Esophagus squamous epithelium (tissue), 5 donors: ENCODE measurements around the gene C6orf47. TPM values are rescaled to one million over a fixed set of nuclear protein-coding genes. Genes with fewer than 3 reads are reported as not detected.
A peak's percentile ranks its signal among the peaks of the same experiment; 100 is the strongest.

Experiments used
- DNase-seq: peaks from one replicate; lab custom pipeline; 2025; lab: John Stamatoyannopoulos, UW
- H3K27ac ChIP-seq, 4 donors: fragments of 200-600 bp; sonication (generic); one replicate each; pipeline ENCODE4 v1.5.1; 2016 to 2019; ENCODE audit warnings: mild to moderate bottlenecking in 1 of 4
- H3K27me3 ChIP-seq, 4 donors: fragments of 200-600 bp; sonication (generic); 1 replicate in 3 of 4; 2 replicates in 1 of 4; pipeline versions ENCODE4 v1.5.1 to v1.6.0; 2017 to 2021; ENCODE audit warnings: antibody characterized with exemption in 1 of 4
- H3K36me3 ChIP-seq, 3 donors: fragments of 200-600 bp; sonication (generic); one replicate each; pipeline ENCODE4 v1.5.1; 2016 to 2019
- H3K4me1 ChIP-seq, 3 donors: fragments of 200-600 bp; sonication (generic); one replicate each; pipeline ENCODE4 v1.5.1; 2017 to 2019
- H3K4me3 ChIP-seq, 4 donors: fragments of 200-600 bp; sonication (generic); 1 replicate in 3 of 4; 2 replicates in 1 of 4; pipeline ENCODE4 v1.5.1; 2016 to 2019; ENCODE audit warnings: mild to moderate bottlenecking in 2 of 4, moderate library complexity in 1 of 4
- H3K9me3 ChIP-seq, 3 donors: fragments of 200-600 bp; sonication (generic); one replicate each; pipeline ENCODE4 v1.5.1; 2016 to 2019
- CTCF ChIP-seq, 6 experiments: fragments of 450-650 bp in 4 of 6; fragments of 200-600 bp in 2 of 6; sonication (generic) in 2 of 6; IDR thresholded peaks; one replicate each; pipeline ENCODE4 v1.5.1; 2016 to 2019; ENCODE audit warnings: antibody characterized with exemption in 6 of 6, mild to moderate bottlenecking in 4 of 6, moderate library complexity in 4 of 6
- POLR2A ChIP-seq, 4 donors: fragments of 450-650 bp; IDR thresholded peaks; one replicate each; pipeline ENCODE4 v1.6.1; 2017; ENCODE audit warnings: antibody characterized with exemption in 4 of 4, mild to moderate bottlenecking in 4 of 4, moderate library complexity in 3 of 4
- WGBS, 2 donors: methylation state at CpG; one replicate each; pipeline ENCODE4 v1.1.5; 2018; 5-methylcytosine and 5-hydroxymethylcytosine counted together
- intact Hi-C: fragments of 100-400 bp; cut with DNase I; formaldehyde crosslinking; loops from one replicate; pipeline ENCODE4 v1.15.0; 2022
- total RNA-seq, 4 donors: library from RNA; depleted of rRNA; stranded (reverse); fragments of >200 nt; gene quantifications; one replicate each; pipeline ENCODE4 v1.1.0, GENCODE V29; 2016
- donor health status: DM: yes; HTN: yes; CAD: no.

C6orf47 gene
- total RNA-seq, 4 donors from 2014 or later, result 28.8 to 34.4 (median 31.7) TPM

GRCh38 chr6:31691564-31692108 lies 31.1 kb upstream of the C6orf47 start:
- H3K4me1 ChIP-seq, result no peaks in the 10 kb centered on the region
- no peak overlapping the region for H3K27ac ChIP-seq
- H3K27me3 ChIP-seq, result no peaks in the 10 kb centered on the region
- DNase-seq, result no peak
- TF ChIP-seq POLR2A (IDR thresholded peaks at IDR 0.05) (no peak), CTCF (IDR thresholded peaks at IDR 0.05) (no peak)
- 94 to 100% methylated on average over 1 to 3 of the region's 12 CpGs for WGBS, 2 donors
- no peak overlapping the region for H3K4me3 ChIP-seq
- peaks cover 35 to 100% (median 74%) of the 10 kb centered on the region in 3 donors for H3K36me3 ChIP-seq
- H3K9me3 ChIP-seq, result no peaks in the 10 kb centered on the region
- intact Hi-C loops, result no loop called here

- Histone ChIP-seq H3K4me1 (no peaks in the 10 kb centered on the region), H3K36me3 (peaks cover 35 to 100% (median 69%) of the 10 kb centered on the region in 3 donors), H3K9me3 (no peaks in the 10 kb centered on the region), H3K4me3 (no peak overlapping the region), H3K27me3 (no peaks in the 10 kb centered on the region), H3K27ac (no peak overlapping the region)
- intact Hi-C loops, result no loop called here
- WGBS, 2 donors, result 88 to 93% methylated on average over 6 of the region's 6 CpGs
- TF ChIP-seq CTCF (IDR thresholded peaks at IDR 0.05) (no peak), POLR2A (IDR thresholded peaks at IDR 0.05) (no peak)
- no peak for DNase-seq
These were observed 30.5 kb upstream of the C6orf47 start for GRCh38 chr6:31691078-31691463.

GRCh38 chr6:31690231-31691077 lies 29.9 kb upstream of the C6orf47 start:
- peaks cover 35 to 100% (median 68%) of the 10 kb centered on the region in 3 donors for H3K36me3 ChIP-seq
- 60 to 64% methylated on average over 10 of the region's 10 CpGs for WGBS, 2 donors
- H3K4me3 ChIP-seq, result no peak overlapping the region
- no peak for TF ChIP-seq CTCF (IDR thresholded peaks at IDR 0.05)
- TF ChIP-seq POLR2A (IDR thresholded peaks at IDR 0.05), result no peak
- intact Hi-C loops, result no loop called here
- no peaks in the 10 kb centered on the region for H3K9me3 ChIP-seq
- no peaks in the 10 kb centered on the region for H3K27me3 ChIP-seq
- H3K4me1 ChIP-seq, result no peaks in the 10 kb centered on the region
- DNase-seq, result no peak
- no peak overlapping the region for H3K27ac ChIP-seq

GRCh38 chr6:31689249-31690110 lies 28.9 kb upstream of the C6orf47 start:
- no peaks in the 10 kb centered on the region for H3K4me1 ChIP-seq
- DNase-seq, result no peak
- no peaks in the 10 kb centered on the region for H3K27me3 ChIP-seq
- no peak overlapping the region for H3K27ac ChIP-seq
- intact Hi-C loops, result loop anchor here (10.0 kb wide), 1 partner anchor 145 kb away; no protein-coding TSS in a partner anchor
- H3K36me3 ChIP-seq, result peaks cover 32 to 97% (median 61%) of the 10 kb centered on the region in 3 donors
- TF ChIP-seq CTCF (IDR thresholded peaks at IDR 0.05) (peak in 1 of 6 experiments; percentile 32), POLR2A (IDR thresholded peaks at IDR 0.05) (no peak)
- 65 to 82% methylated on average over 9 of the region's 11 CpGs for WGBS, 2 donors
- H3K9me3 ChIP-seq, result no peaks in the 10 kb centered on the region
- no peak overlapping the region for H3K4me3 ChIP-seq
